Measurements from ENCODE around the gene VSTM2B. TPM values are rescaled to one million over a fixed set of nuclear protein-coding genes. Genes with fewer than 3 reads are reported as not detected.

Gene VSTM2B
- total RNA-seq, 1 donor from 2014 or later, result 0.18 TPM

DNA sequence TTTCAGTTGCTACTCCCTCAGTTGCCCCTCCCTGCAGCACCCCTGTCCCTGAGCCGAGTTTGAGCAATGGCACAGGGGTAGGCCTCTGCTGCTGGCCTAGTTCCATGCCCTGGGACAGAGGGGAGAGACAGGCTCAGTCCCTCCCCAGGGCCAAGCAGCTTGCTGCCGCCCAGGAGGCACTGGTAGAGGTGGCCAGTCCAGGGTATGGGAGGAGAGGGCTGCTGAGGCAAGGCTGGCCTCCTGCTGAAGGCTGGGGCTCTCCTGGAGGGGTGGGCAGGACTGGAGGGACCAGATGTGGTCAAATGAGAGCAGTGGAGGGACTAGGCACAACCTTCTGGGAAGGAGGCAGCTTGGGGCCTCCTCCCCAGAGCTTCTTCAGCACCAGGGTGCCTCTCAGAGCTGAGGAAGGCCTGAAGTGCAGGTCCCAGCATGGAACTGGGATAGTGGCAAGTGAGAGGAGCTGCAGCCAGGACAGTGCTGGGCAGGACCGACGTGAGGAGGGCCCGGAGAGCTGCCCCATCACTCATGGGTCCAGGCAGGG is 29.8 kb upstream of the VSTM2B start:
- H3K4me3 Mint-ChIP-seq (ENCODE audit: unreplicated experiment), result no peak overlapping the region
- TF ChIP-seq CTCF (IDR thresholded peaks at IDR 0.05; ENCODE audit: unreplicated experiment), result no peak
- no peaks in the 10 kb centered on the region for H3K36me3 Mint-ChIP-seq (ENCODE audit: low read depth, unreplicated experiment)
- H3K4me1 Mint-ChIP-seq (ENCODE audit: unreplicated experiment), result peaks cover 6% of the 10 kb centered on the region
- DNase-seq (ENCODE audit: low spot score), result no peak
- peaks cover 3% of the 10 kb centered on the region for H3K27me3 Mint-ChIP-seq (ENCODE audit: unreplicated experiment)
- H3K9me3 Mint-ChIP-seq (ENCODE audit: unreplicated experiment), result no peaks in the 10 kb centered on the region
- no peak overlapping the region for H3K27ac Mint-ChIP-seq (ENCODE audit: unreplicated experiment)

DNA sequence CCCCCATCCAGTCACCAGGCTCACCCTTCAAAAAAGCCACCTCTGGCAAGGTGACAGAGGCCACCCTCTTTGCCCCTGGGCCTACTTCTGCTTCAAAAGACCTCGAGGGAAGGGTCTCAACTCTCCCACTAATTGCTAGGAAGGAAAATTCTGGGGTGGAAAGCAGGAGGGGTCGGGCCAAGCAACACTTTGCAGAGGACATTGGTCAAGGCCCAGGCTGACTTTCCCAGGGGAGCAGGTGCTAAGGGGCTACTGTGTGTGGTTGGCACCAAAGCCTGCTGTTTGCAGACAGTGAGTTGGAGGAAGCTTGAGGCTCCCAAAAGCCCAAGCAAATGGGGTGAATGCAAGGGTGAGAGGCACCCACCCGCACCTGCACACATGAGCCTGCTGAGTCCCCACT is 28.6 kb upstream of the VSTM2B start:
- Mint-ChIP-seq H3K4me1 (ENCODE audit: unreplicated experiment) (peaks cover 6% of the 10 kb centered on the region), H3K27me3 (ENCODE audit: unreplicated experiment) (peaks cover 3% of the 10 kb centered on the region), H3K36me3 (ENCODE audit: low read depth, unreplicated experiment) (no peaks in the 10 kb centered on the region), H3K4me3 (ENCODE audit: unreplicated experiment) (no peak overlapping the region), H3K9me3 (ENCODE audit: unreplicated experiment) (no peaks in the 10 kb centered on the region), H3K27ac (ENCODE audit: unreplicated experiment) (no peak overlapping the region)
- no peak for DNase-seq (ENCODE audit: low spot score)
- no peak for TF ChIP-seq CTCF (IDR thresholded peaks at IDR 0.05; ENCODE audit: unreplicated experiment)

DNA sequence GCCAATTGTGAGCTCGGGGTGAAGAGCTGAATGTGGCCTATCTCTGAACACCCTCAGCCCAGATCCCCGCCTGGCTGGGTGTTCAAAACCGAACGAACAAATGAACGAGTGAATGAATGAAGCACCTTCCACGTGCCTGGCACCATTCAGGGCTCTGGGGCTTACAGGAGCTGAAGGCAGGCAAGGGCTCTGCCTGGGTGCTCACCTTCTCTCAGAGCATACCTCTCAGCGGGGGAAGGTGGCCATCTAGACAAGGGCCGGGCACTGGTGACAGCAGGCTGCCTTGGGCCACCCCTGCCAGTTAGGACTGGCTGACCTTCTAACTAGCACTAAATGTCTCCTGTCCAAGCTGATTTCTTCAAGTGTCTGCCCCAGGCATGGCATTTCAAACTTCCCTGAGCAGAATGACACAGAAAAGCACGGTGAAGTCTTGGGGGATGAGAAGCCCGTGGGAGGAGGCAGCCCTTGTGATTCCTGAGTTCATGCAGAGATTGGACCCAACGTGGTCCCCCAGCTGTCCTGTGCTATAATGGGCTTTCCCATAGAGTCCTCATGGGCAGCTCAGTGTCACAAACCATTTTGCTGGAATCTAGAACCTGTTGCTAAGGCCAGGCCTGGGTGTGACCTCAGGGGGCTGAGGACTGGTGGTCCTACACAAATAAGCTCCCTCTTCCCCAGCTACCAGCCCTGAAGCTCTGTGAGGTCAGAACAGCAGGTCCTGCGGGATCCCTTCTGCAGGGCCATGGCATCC is 27.9 kb upstream of the VSTM2B start:
- no peak for TF ChIP-seq CTCF (IDR thresholded peaks at IDR 0.05; ENCODE audit: unreplicated experiment)
- DNase-seq (ENCODE audit: low spot score), result no peak
- no peaks in the 10 kb centered on the region for H3K36me3 Mint-ChIP-seq (ENCODE audit: low read depth, unreplicated experiment)
- no peaks in the 10 kb centered on the region for H3K9me3 Mint-ChIP-seq (ENCODE audit: unreplicated experiment)
- peaks cover 3% of the 10 kb centered on the region for H3K27me3 Mint-ChIP-seq (ENCODE audit: unreplicated experiment)
- peaks cover under 1% of the 10 kb centered on the region for H3K4me1 Mint-ChIP-seq (ENCODE audit: unreplicated experiment)
- no peak overlapping the region for H3K4me3 Mint-ChIP-seq (ENCODE audit: unreplicated experiment)
- no peak overlapping the region for H3K27ac Mint-ChIP-seq (ENCODE audit: unreplicated experiment)

DNA sequence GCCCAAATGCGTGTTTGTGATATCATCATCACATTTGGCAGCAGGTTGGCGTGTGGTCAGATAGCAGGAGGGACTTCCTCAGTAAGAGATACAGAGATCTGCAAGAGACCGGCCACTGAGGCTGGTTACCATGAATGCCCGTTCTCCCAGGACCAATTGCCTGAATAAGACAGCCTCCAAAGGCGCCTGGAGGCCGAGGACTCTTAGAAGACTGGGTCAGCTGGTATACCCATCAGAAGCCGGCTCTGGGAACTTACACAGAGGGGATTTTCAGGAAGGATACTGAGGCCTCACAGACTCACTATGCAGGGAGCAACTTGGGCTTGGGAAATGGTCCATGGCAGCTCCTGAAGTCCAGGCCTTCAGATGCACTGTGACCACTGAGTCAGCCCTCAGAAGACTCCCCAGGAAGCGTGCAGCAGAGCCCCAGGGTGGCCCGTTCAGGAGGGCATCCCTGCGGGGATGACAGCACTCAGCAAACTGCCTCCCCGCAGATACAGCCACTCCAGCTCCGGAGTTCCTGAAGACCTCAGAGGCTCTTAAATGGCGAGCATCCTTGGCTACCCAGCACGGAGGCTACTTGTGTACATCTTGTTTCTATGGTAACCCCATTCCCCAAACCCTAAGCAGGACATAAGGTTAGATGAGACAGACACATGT is 26.4 kb upstream of the VSTM2B start:
- DNase-seq (ENCODE audit: low spot score), result no peak
- H3K36me3 Mint-ChIP-seq (ENCODE audit: low read depth, unreplicated experiment), result peaks cover 4% of the 10 kb centered on the region
- peaks cover 1% of the 10 kb centered on the region for H3K27me3 Mint-ChIP-seq (ENCODE audit: unreplicated experiment)
- H3K4me1 Mint-ChIP-seq (ENCODE audit: unreplicated experiment), result no peaks in the 10 kb centered on the region
- no peak overlapping the region for H3K4me3 Mint-ChIP-seq (ENCODE audit: unreplicated experiment)
- TF ChIP-seq CTCF (IDR thresholded peaks at IDR 0.05; ENCODE audit: unreplicated experiment), result no peak
- H3K27ac Mint-ChIP-seq (ENCODE audit: unreplicated experiment), result no peak overlapping the region
- H3K9me3 Mint-ChIP-seq (ENCODE audit: unreplicated experiment), result no peaks in the 10 kb centered on the region
